Kidney tubule cell (primary cell): ENCODE results near the gene ATCAY.

Experiments
- DNase-seq: peaks from one replicate; pipeline ENCODE4 v3.0.0-alpha.2; 2018; ENCODE audit warnings: low spot score

Gene ATCAY

DNA sequence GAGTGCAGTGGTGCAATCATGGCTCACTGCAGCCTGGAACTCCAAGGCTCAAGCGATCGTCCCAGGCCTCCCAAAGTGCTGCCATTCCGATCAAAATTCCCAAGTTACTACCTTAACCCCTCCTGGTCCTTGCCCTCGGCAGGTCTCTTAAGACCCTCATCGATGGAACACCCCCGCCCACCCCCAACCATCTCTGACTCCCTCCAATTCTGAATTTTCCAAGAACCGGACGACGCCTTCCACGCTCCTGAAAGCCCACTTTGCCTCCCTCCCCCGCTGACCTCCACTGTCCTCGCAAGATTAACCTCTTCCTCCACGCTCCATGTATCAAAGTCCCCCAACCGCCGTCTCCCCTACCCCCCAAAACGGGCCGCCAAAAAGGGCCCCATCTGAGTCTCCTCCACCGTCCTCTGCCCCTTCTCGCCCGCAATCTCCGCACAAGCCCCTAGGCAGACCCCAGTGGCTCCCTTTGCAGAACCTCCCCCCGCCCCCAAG, 89.9 kb downstream of the ATCAY start:
- no peak for DNase-seq

- DNase-seq, result peak; percentile 99
Observed at GRCh38 chr19:3970808-3971598, 90.5 kb downstream of the ATCAY start, which contains the start of gene DAPK3. TSS of gene DAPK3 (minus strand) at chr19:3971099. CDS start at chr19:3969735, 1,364 bp downstream.

DNA sequence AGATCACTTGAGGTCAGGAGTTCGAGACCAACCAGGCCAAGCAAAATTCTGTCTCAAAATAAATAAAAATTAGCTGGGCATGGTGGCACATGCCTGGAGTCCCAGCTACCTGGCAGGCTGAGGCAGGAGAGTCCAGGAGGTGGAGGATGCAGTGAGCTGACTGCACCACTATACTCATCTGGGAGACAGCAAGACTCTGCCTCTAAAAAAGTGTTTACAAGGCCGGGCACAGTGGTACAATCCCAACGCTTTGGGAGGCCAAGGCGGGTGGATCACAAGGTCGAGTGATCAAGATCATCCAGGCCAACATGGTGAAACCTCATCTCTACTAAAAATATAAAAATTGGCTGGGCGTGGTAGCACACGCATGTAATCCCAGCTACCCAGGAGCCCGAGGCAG, 94.7 kb downstream of the ATCAY start:
- no peak for DNase-seq

GRCh38 chr19:3975637-3976087, 95.2 kb downstream of the ATCAY start:
- no peak for DNase-seq

DNA sequence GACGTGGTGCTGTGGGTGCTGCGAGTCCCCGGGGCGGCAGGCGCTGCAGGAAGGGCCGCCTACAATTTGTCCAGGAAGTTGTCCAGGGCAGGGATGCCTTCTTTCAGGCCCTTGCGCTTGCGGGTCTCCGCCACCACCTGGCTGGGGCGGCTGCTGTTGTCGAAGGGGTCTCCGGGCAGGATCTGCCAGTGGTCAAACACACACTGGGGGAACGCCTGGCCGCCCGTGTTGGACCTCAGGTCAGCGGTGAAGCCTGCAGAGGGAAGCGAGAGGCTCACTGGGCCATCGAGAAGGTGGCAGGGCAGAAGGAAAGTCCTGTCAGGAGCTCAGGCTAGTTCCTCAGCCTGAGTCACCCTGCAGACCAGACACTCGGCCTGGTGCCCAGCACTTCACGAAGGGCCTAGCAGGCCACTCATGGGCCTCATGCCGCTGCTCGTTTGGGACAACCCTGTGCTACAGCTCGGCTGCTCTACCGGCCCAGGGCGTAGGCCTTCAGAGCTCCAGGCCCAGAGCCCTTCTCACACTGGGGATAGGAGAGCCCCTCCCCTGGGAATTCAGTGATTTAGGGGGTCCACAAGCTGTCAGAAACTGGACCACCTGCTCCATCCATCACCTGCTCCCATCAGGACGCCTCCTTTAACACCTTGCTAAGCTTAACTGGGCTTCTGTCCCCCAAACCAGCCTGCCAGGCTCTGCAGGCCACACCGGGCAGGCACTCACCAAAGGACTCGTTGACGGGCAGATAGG, 96.2 kb downstream of the ATCAY start:
- DNase-seq, result no peak
